Measurements from ENCODE around the gene HIGD1C.

HIGD1C gene

DNA sequence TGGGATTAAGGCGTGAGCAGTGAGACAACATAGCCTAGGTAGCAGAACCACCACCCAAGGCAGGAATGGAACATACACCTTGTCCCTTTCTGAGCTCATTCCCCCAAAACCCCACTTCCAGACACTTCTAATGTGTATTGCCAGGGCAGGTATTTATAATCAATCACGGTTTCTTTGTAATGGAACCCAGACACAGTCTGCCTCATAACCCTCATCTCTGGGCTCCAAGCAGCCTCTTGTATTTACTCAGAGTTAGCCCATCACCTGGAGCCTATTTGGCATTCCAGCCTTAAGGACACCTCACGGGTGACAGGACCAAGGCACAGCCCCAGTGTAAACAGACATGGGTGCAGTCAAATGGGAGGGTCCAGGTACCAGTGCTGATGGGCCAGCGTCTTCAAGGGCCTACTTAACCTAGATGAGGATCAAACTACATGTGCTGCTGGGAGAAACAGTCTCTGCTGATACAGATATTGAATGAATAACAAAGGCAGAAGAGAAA, 2.5 kb upstream of the HIGD1C start:
- no peak for TF ChIP-seq RARB (CRISPR knock-in tag; IDR thresholded peaks at IDR 0.05)
- TF ChIP-seq ISL1 (CRISPR knock-in tag; IDR thresholded peaks at IDR 0.05), result no peak
- TF ChIP-seq, protein P1, sequence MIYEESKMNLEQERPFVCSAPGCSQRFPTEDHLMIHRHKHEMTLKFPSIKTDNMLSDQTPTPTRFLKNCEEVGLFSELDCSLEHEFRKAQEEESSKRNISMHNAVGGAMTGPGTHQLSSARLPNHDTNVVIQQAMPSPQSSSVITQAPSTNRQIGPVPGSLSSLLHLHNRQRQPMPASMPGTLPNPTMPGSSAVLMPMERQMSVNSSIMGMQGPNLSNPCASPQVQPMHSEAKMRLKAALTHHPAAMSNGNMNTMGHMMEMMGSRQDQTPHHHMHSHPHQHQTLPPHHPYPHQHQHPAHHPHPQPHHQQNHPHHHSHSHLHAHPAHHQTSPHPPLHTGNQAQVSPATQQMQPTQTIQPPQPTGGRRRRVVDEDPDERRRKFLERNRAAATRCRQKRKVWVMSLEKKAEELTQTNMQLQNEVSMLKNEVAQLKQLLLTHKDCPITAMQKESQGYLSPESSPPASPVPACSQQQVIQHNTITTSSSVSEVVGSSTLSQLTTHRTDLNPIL (CRISPR knock-in tag; IDR thresholded peaks at IDR 0.05; ENCODE audit: low read depth), result no peak
- TF ChIP-seq, protein P2, sequence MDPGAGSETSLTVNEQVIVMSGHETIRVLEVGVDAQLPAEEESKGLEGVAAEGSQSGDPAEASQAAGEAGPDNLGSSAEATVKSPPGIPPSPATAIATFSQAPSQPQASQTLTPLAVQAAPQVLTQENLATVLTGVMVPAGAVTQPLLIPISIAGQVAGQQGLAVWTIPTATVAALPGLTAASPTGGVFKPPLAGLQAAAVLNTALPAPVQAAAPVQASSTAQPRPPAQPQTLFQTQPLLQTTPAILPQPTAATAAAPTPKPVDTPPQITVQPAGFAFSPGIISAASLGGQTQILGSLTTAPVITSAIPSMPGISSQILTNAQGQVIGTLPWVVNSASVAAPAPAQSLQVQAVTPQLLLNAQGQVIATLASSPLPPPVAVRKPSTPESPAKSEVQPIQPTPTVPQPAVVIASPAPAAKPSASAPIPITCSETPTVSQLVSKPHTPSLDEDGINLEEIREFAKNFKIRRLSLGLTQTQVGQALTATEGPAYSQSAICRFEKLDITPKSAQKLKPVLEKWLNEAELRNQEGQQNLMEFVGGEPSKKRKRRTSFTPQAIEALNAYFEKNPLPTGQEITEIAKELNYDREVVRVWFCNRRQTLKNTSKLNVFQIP (CRISPR knock-in tag; IDR thresholded peaks at IDR 0.05; ENCODE audit: borderline replicate concordance, low read depth), result no peak
- TF ChIP-seq, protein P3, sequence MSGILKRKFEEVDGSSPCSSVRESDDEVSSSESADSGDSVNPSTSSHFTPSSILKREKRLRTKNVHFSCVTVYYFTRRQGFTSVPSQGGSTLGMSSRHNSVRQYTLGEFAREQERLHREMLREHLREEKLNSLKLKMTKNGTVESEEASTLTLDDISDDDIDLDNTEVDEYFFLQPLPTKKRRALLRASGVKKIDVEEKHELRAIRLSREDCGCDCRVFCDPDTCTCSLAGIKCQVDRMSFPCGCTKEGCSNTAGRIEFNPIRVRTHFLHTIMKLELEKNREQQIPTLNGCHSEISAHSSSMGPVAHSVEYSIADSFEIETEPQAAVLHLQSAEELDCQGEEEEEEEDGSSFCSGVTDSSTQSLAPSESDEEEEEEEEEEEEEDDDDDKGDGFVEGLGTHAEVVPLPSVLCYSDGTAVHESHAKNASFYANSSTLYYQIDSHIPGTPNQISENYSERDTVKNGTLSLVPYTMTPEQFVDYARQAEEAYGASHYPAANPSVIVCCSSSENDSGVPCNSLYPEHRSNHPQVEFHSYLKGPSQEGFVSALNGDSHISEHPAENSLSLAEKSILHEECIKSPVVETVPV (CRISPR knock-in tag; IDR thresholded peaks at IDR 0.05), result no peak
- TF ChIP-seq ARNTL (CRISPR knock-in tag; IDR thresholded peaks at IDR 0.05; ENCODE audit: borderline replicate concordance, low read depth), result no peak
- TF ChIP-seq ZC3H10 (CRISPR knock-in tag; IDR thresholded peaks at IDR 0.05), result no peak
- TF ChIP-seq OSR1 (CRISPR knock-in tag; IDR thresholded peaks at IDR 0.05), result no peak
- no peak for TF ChIP-seq ZNF70 (CRISPR knock-in tag; IDR thresholded peaks at IDR 0.05)
- no peak for TF ChIP-seq GLIS3 (CRISPR knock-in tag; IDR thresholded peaks at IDR 0.05)
- no peak for TF ChIP-seq SNAI2 (CRISPR knock-in tag; IDR thresholded peaks at IDR 0.05)
- TF ChIP-seq TCF4 (CRISPR knock-in tag; IDR thresholded peaks at IDR 0.05; ENCODE audit: borderline replicate concordance), result no peak
- no peak for TF ChIP-seq BACH2 (CRISPR knock-in tag; IDR thresholded peaks at IDR 0.05; ENCODE audit: borderline replicate concordance)
- TF ChIP-seq CSDC2 (CRISPR knock-in tag; IDR thresholded peaks at IDR 0.05), result no peak
- TF ChIP-seq, protein P4, sequence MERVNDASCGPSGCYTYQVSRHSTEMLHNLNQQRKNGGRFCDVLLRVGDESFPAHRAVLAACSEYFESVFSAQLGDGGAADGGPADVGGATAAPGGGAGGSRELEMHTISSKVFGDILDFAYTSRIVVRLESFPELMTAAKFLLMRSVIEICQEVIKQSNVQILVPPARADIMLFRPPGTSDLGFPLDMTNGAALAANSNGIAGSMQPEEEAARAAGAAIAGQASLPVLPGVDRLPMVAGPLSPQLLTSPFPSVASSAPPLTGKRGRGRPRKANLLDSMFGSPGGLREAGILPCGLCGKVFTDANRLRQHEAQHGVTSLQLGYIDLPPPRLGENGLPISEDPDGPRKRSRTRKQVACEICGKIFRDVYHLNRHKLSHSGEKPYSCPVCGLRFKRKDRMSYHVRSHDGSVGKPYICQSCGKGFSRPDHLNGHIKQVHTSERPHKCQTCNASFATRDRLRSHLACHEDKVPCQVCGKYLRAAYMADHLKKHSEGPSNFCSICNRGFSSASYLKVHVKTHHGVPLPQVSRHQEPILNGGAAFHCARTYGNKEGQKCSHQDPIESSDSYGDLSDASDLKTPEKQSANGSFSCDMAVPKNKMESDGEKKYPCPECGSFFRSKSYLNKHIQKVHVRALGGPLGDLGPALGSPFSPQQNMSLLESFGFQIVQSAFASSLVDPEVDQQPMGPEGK (CRISPR knock-in tag; IDR thresholded peaks at IDR 0.05; ENCODE audit: borderline replicate concordance), result no peak
- no peak for TF ChIP-seq PPARA (CRISPR knock-in tag; IDR thresholded peaks at IDR 0.05; ENCODE audit: borderline replicate concordance)
- no peak for ATAC-seq

DNA sequence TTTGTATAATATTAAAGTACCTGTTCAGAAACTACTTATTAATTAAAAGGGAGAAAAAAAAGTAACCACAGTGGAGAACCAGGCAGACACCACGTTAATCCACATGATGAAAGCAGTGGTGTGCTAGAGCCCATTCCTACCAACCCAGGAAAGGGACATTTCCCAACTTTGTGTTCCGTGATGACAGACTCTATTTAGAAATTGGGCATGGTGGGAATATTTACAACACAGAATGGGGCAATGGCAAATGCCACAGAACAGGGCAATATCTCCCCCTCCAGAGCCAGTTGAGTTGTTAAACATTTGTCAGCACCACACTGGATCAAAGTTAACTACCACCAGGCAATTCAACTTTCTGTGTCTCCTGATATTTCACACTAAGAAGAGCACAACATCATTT, 1.2 kb upstream of the HIGD1C start:
- TF ChIP-seq TCF4 (CRISPR knock-in tag; IDR thresholded peaks at IDR 0.05; ENCODE audit: borderline replicate concordance) (no peak), GLIS3 (CRISPR knock-in tag; IDR thresholded peaks at IDR 0.05) (no peak), SNAI2 (CRISPR knock-in tag; IDR thresholded peaks at IDR 0.05) (no peak), ZNF70 (CRISPR knock-in tag; IDR thresholded peaks at IDR 0.05) (no peak), TOX (CRISPR knock-in tag; IDR thresholded peaks at IDR 0.05; ENCODE audit: borderline replicate concordance) (no peak), ISL1 (CRISPR knock-in tag; IDR thresholded peaks at IDR 0.05) (no peak), ARNTL (CRISPR knock-in tag; IDR thresholded peaks at IDR 0.05; ENCODE audit: borderline replicate concordance, low read depth) (no peak), CSDC2 (CRISPR knock-in tag; IDR thresholded peaks at IDR 0.05) (no peak), ZNF565 (CRISPR knock-in tag; conservative IDR thresholded peaks at IDR 0.05; ENCODE audit: low read depth) (no peak), ZFP30 (CRISPR knock-in tag; IDR thresholded peaks at IDR 0.05) (no peak)
- TF ChIP-seq, protein P4 (CRISPR knock-in tag; IDR thresholded peaks at IDR 0.05; ENCODE audit: borderline replicate concordance), result no peak
- ATAC-seq, result no peak

DNA sequence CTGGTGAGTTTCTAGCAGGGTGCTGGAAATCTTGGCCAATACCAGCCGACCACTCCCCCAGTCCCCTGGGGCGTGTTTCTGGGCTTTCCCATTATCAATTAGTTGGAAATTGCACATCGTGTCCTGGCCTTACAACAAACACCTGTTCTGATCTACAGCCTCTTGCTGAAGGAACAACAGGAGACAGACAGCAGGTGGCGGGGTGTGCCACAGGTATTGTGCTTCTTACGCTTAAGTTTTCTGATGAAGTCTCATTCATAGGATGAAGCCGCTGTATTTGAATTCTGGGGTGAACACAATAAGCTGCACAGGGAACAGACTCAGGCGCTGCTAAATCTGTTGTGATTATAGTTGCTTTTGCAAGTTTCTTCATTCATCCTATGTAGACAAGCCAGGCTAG, 703 bp downstream of the HIGD1C start:
- ATAC-seq, result no peak
- TF ChIP-seq RARB (CRISPR knock-in tag; IDR thresholded peaks at IDR 0.05) (no peak), SNAI2 (CRISPR knock-in tag; IDR thresholded peaks at IDR 0.05) (no peak), GLIS3 (CRISPR knock-in tag; IDR thresholded peaks at IDR 0.05) (no peak), OSR1 (CRISPR knock-in tag; IDR thresholded peaks at IDR 0.05) (no peak)
- TF ChIP-seq, protein P3 (CRISPR knock-in tag; IDR thresholded peaks at IDR 0.05), result no peak
- TF ChIP-seq, protein P4 (CRISPR knock-in tag; IDR thresholded peaks at IDR 0.05; ENCODE audit: borderline replicate concordance), result no peak
- TF ChIP-seq, protein P5, sequence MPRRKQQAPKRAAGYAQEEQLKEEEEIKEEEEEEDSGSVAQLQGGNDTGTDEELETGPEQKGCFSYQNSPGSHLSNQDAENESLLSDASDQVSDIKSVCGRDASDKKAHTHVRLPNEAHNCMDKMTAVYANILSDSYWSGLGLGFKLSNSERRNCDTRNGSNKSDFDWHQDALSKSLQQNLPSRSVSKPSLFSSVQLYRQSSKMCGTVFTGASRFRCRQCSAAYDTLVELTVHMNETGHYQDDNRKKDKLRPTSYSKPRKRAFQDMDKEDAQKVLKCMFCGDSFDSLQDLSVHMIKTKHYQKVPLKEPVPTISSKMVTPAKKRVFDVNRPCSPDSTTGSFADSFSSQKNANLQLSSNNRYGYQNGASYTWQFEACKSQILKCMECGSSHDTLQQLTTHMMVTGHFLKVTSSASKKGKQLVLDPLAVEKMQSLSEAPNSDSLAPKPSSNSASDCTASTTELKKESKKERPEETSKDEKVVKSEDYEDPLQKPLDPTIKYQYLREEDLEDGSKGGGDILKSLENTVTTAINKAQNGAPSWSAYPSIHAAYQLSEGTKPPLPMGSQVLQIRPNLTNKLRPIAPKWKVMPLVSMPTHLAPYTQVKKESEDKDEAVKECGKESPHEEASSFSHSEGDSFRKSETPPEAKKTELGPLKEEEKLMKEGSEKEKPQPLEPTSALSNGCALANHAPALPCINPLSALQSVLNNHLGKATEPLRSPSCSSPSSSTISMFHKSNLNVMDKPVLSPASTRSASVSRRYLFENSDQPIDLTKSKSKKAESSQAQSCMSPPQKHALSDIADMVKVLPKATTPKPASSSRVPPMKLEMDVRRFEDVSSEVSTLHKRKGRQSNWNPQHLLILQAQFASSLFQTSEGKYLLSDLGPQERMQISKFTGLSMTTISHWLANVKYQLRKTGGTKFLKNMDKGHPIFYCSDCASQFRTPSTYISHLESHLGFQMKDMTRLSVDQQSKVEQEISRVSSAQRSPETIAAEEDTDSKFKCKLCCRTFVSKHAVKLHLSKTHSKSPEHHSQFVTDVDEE (CRISPR knock-in tag; IDR thresholded peaks at IDR 0.05), result no peak
